ENCODE measurements around the gene VAV2.

VAV2 gene

GRCh38 chr9:133726401-133727276 lies 265.5 kb downstream of the VAV2 start:
- DNase-seq (ENCODE audit: low spot score) = no peak

- no peak for DNase-seq (ENCODE audit: low spot score)
Measured at GRCh38 chr9:133725886-133726285, 266.2 kb downstream of the VAV2 start.

GRCh38 chr9:133718563-133719315 lies 273.4 kb downstream of the VAV2 start:
- DNase-seq (ENCODE audit: low spot score) = no peak

- DNase-seq (ENCODE audit: low spot score) = no peak
Measured at GRCh38 chr9:133717113-133718031, 274.8 kb downstream of the VAV2 start.

GRCh38 chr9:133716564-133717112 lies 275.5 kb downstream of the VAV2 start:
- DNase-seq (ENCODE audit: low spot score) = no peak

GRCh38 chr9:133715866-133716563 lies 276.1 kb downstream of the VAV2 start:
- no peak for DNase-seq (ENCODE audit: low spot score)

GRCh38 chr9:133715295-133715865 lies 276.7 kb downstream of the VAV2 start:
- DNase-seq (ENCODE audit: low spot score) = no peak

- no peak for DNase-seq (ENCODE audit: low spot score)
Measured at GRCh38 chr9:133714606-133715294, 277.4 kb downstream of the VAV2 start.

- DNase-seq (ENCODE audit: low spot score) = no peak
Measured at GRCh38 chr9:133713960-133714495, 278.1 kb downstream of the VAV2 start.

GRCh38 chr9:133713150-133713959 lies 278.8 kb downstream of the VAV2 start:
- DNase-seq (ENCODE audit: low spot score) = no peak

GRCh38 chr9:133712221-133713100 lies 279.7 kb downstream of the VAV2 start:
- no peak for DNase-seq (ENCODE audit: low spot score)

All from hematopoietic multipotent progenitor cell treated with erythropoietin and hydrocortisone succinate and interleukin-3 and kit ligand, for 15 days (in vitro differentiated cells).